ES-I3 (cell line): Measurements from ENCODE around the gene COQ9.
A peak's percentile ranks its signal among the peaks of the same experiment; 100 is the strongest.
"Not testable (repeated sequence)": the region's sequence is repeated elsewhere in the genome, so short reads cannot be mapped to it uniquely, and the experiment has no call there.

Experiments used
- H3K36me3 ChIP-seq: 2 replicates; pipeline ENCODE4 v1.6.1; 2013; ENCODE audit warnings: mild to moderate bottlenecking, low read length, control low read depth, moderate library complexity; ENCODE audit not compliant: insufficient read depth
- H3K4me1 ChIP-seq: 2 replicates; pipeline ENCODE4 v1.6.1; 2013; ENCODE audit warnings: mild to moderate bottlenecking, control low read depth, low read length; ENCODE audit not compliant: insufficient read depth
- H3K9ac ChIP-seq: 2 replicates; pipeline ENCODE4 v1.6.1; 2013; ENCODE audit warnings: low read depth, mild to moderate bottlenecking, low read length, moderate library complexity
- H3K9me3 ChIP-seq: 2 replicates; pipeline ENCODE4 v1.6.1; 2013; ENCODE audit warnings: mild to moderate bottlenecking, low read length, moderate library complexity; ENCODE audit not compliant: control insufficient read depth, insufficient read depth

Gene COQ9

GRCh38 chr16:57416084-57416483 is 31.2 kb upstream of the COQ9 start:
- Histone ChIP-seq H3K36me3 (no peaks in the 10 kb centered on the region), H3K4me1 (peaks cover 13% of the 10 kb centered on the region; the same call in 1 of the 2 replicates), H3K9ac (peak overlapping the region; percentile 44), H3K9me3 (no peaks in the 10 kb centered on the region)

- H3K9me3 ChIP-seq = no peaks in the 10 kb centered on the region
- H3K9ac ChIP-seq = no peak overlapping the region
- no peaks in the 10 kb centered on the region for H3K36me3 ChIP-seq
- peaks cover 13% of the 10 kb centered on the region; the same call in 1 of the 2 replicates for H3K4me1 ChIP-seq
Measured at GRCh38 chr16:57419506-57419905, 27.8 kb upstream of the COQ9 start.

DNA sequence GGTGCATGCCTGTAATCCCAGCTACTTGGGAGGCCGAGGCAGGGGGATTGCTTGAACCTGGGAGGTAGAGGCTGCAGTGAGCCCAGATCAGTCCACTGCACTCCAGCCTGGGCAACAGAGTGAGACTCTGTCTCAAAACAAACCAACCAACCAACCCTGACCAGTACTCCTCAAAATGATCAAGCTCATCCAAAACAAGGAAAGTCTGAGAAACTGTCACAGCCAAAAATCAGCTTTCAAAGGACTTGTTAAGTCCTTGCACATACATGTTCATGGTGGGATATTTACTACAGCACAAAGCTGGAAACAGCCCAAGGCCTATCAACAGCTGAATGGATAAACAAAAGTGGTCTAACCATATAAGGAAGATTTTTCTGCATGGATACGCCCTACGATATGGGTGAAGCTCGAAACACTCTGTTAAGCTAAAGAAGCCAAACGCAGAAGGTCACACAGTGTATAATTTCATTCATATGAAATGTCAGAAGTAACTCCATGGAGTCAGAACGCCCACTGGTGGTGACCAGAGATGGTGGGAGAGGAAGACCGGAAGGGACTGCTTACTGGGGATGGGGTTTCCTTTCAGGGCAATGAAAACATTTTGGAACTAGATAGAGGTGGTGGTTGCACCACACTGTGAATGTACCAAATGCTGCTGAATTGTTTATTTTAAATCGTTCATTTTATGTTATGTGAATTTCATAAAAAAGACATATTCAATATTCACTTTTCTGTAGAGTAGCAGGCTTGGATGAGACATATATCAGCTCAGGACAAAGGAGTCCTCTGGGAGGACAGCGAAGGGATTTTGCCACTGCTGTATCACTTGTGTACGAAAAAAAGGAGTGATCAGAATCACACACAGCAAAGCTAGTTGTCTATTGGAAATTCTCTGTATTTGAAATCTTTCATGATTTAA is 25.0 kb upstream of the COQ9 start:
- Histone ChIP-seq H3K4me1 (0 out of 2 replicates have a peak, but pooled peaks cover 8% of the 10 kb centered on the region), H3K36me3 (no peaks in the 10 kb centered on the region), H3K9ac (no peak overlapping the region), H3K9me3 (no peaks in the 10 kb centered on the region)

GRCh38 chr16:57423152-57423551 is 24.1 kb upstream of the COQ9 start:
- Histone ChIP-seq H3K9ac (no peak overlapping the region), H3K4me1 (0 out of 2 replicates have a peak, but pooled peaks cover 8% of the 10 kb centered on the region), H3K9me3 (no peaks in the 10 kb centered on the region), H3K36me3 (no peaks in the 10 kb centered on the region)

DNA sequence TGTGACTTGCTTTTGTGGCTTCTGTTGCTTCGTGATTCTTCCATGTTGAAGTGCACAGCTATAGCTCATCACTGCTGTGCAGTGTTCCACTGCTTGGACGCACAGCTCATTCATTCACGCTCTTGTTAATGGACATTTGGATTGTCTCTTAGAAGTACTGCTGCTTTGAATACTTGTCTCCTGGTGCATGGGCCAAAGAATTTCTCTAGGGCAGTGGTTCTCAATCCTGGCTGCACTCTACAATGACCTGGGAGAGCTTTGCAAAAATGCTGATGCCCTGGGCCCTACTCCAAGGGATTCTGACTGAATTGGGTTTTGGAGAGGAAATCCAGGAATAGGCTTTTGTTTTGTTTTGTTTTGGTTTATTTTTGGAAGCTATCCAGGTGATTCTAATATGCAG is 22.7 kb upstream of the COQ9 start:
- no peak overlapping the region for H3K9ac ChIP-seq
- H3K36me3 ChIP-seq = peaks cover 4% of the 10 kb centered on the region; the same call in 1 of the 2 replicates
- H3K4me1 ChIP-seq = no peaks in the 10 kb centered on the region
- H3K9me3 ChIP-seq = no peaks in the 10 kb centered on the region

- Histone ChIP-seq H3K36me3 (peaks cover 15% of the 10 kb centered on the region), H3K4me1 (no peaks in the 10 kb centered on the region), H3K9me3 (no peaks in the 10 kb centered on the region), H3K9ac (no peak overlapping the region)
Measured at GRCh38 chr16:57426356-57426755, 20.9 kb upstream of the COQ9 start.

DNA sequence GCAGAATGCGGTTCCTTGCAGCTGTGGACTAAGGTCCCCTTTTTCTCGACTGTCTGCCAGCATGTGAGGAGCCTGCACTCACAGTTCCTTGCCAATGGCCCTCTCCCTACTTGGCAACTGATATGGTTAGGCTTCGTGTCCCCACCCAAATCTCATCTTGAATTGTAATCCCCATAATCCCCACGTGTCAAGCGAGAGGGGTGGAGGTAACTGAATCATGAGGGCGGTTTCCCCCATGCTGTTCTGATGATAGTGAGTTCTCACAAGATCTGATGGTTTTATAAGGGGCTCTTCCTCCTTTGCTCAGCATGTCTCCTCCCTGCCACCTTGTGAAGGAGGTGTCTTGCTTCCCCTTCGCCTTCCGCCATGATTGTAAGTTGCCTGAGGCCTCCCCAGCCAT is 20.0 kb upstream of the COQ9 start:
- H3K9me3 ChIP-seq = no peaks in the 10 kb centered on the region
- peaks cover 17% of the 10 kb centered on the region for H3K36me3 ChIP-seq
- no peak overlapping the region for H3K9ac ChIP-seq
- no peaks in the 10 kb centered on the region for H3K4me1 ChIP-seq

GRCh38 chr16:57427824-57428223 is 19.5 kb upstream of the COQ9 start:
- H3K9me3 ChIP-seq = no peaks in the 10 kb centered on the region
- H3K36me3 ChIP-seq = peaks cover 22% of the 10 kb centered on the region
- H3K9ac ChIP-seq = no peak overlapping the region
- no peaks in the 10 kb centered on the region for H3K4me1 ChIP-seq

DNA sequence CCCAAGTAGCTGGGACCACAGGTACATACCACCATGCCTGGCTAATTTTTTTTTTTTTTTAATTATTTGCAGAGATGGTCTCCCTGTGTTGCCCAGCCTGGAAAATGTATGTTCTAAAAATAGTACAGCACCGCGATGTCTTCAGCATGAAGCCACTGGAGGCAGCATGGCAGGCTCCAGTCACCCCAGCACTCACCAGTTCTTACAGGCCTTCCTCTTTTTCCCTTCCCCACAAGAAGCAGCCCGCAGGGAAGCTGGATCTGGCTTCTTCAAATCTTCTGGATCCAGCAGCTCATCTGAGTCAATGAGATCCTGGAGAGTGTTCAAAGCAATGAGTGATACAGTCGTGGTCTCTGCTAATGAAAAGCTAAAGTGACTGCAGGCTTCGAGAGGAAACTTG is 16.3 kb upstream of the COQ9 start:
- no peak overlapping the region for H3K9ac ChIP-seq
- H3K4me1 ChIP-seq = no peaks in the 10 kb centered on the region
- H3K9me3 ChIP-seq = no peaks in the 10 kb centered on the region
- H3K36me3 ChIP-seq = peaks cover 30% of the 10 kb centered on the region

DNA sequence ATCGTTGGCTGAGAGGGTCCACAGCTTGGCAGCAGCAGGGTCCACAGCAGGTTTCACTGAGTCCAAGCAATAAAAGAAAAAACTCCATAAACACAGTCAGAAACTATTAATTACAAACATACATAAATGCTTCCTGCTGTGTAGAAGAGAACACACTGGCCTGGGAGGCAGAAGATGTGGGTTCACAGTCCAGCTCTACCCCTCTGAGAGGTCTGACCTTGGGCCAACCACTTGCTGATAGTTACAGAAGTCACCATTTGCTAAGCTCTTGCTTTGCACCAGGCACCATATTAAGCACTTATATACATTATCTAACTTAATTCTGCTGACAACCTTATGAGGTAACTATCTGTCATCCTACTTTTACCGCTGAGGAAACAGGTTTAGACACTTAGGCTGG is 14.8 kb upstream of the COQ9 start:
- Histone ChIP-seq H3K36me3 (peaks cover 30% of the 10 kb centered on the region), H3K4me1 (no peaks in the 10 kb centered on the region), H3K9me3 (no peaks in the 10 kb centered on the region), H3K9ac (no peak overlapping the region)

DNA sequence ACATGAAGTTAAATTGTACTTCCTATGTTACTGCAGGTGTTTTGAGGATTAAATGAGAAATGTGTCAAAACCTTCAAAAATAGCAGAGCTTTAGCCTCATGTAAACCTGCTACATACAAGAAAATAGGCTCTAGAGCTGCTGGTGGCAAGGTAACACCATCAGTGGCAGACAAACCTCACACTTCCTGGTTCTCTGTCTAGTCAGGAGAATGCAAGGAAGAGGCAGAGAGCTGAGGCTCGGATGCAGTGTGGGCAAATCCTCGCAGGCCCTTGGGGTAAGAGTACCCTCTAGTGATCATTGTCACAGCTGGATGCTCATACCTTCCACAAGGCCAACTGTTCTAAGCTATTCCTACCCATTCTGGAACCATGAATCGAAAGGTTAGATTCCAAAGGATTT is 14.3 kb upstream of the COQ9 start:
- Histone ChIP-seq H3K36me3 (peaks cover 30% of the 10 kb centered on the region), H3K4me1 (no peaks in the 10 kb centered on the region), H3K9ac (no peak overlapping the region), H3K9me3 (no peaks in the 10 kb centered on the region)

DNA sequence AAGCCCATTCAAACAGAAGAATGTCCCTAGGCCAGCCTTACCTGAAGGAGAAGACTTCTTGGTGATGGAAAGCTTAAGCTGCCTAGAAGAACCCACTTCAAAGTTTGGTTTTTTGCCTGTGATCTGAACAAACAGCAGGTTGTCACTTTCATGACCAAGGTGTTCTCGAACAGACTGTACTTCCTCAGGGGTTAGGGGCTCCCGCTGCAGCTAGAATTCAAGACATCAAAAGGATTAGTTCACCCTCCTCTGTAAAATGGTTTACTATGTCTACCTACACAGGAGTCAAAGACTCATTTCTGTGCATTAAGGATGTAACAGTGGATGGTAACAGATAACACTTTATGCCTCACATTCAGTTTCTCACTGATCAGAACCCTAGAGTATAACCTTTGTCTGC is 13.3 kb upstream of the COQ9 start:
- Histone ChIP-seq H3K4me1 (no peaks in the 10 kb centered on the region), H3K9ac (no peak overlapping the region), H3K9me3 (no peaks in the 10 kb centered on the region), H3K36me3 (peaks cover 31% of the 10 kb centered on the region)

GRCh38 chr16:57435838-57436237 is 11.4 kb upstream of the COQ9 start:
- Histone ChIP-seq H3K9me3 (peaks cover 5% of the 10 kb centered on the region), H3K9ac (no peak overlapping the region), H3K4me1 (no peaks in the 10 kb centered on the region), H3K36me3 (peaks cover 33% of the 10 kb centered on the region)

DNA sequence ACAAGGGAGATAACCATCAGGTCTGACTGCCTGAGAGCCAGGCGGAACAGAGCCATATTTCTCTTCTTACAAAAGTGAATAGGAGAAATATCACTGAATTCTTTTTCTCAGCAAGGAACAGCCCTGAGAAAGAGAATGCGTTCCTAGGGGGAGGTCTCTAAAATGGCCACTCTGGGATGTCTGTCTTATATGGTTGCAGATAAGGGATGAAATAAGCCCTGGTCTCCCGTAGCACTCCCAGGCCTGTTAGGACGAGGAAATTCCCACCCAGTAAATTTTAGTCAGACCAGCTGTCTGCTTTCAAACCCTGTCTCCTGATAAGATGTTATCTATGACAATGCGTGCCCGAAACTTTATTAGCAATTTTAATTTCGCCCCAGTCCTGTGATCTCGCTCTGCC is 7.3 kb upstream of the COQ9 start:
- H3K4me1 ChIP-seq, H3K9me3 ChIP-seq, H3K9ac ChIP-seq: not testable (repeated sequence)
- H3K36me3 ChIP-seq = peaks cover 16% of the 10 kb centered on the region

- peaks cover 16% of the 10 kb centered on the region for H3K36me3 ChIP-seq
- not testable (repeated sequence) for H3K4me1 ChIP-seq, H3K9me3 ChIP-seq, H3K9ac ChIP-seq
Measured at GRCh38 chr16:57440551-57440950, 6.7 kb upstream of the COQ9 start.
